Panc1 (cell line): Measurements from ENCODE around the gene OTULIN. TPM values are rescaled to one million over a fixed set of nuclear protein-coding genes. Genes with fewer than 3 reads are reported as not detected.

Experiments used
- ATAC-seq: fragments of 200-7000 bp; cut with Tn5 transposase; 2 replicates; pipeline ENCODE4 v1.9.1; 2020; ENCODE audit warnings: mild to moderate bottlenecking, moderate library complexity
- BruUV-seq: library from RNA; stranded (reverse); fragments of 400-500 nt; replicated peaks from 2 replicates; lab custom pipeline; 2021; lab: Mats Ljungman, UMichigan
- CTCF ChIA-PET: fragments of 300-600 bp; sonication (Branson Sonifier 250); formaldehyde crosslinking; loops from one replicate; lab custom pipeline; 2022; ENCODE audit warnings: antibody characterized with exemption; lab: Charles Lee
- POLR2A ChIA-PET: fragments of 300-600 bp; sonication (Branson Sonifier 250); formaldehyde crosslinking; loops from one replicate; lab custom pipeline; 2022; ENCODE audit warnings: antibody characterized with exemption; lab: Charles Lee
- DNase-seq: peaks from one replicate; pipeline ENCODE4 v3.0.0-alpha.2; 2010; ENCODE audit warnings: low read depth, low spot score
- H3K27ac ChIP-seq: 2 replicates; pipeline ENCODE4 v1.5.1; 2011; ENCODE audit warnings: mild to moderate bottlenecking, low read length, inconsistent platforms
- H3K27me3 ChIP-seq: fragments of 200-500 bp; sonication (Bioruptor generic); 2 replicates; pipeline ENCODE4 v1.6.0; 2014; ENCODE audit warnings: low read length, inconsistent platforms; ENCODE audit not compliant: control insufficient read depth, insufficient read depth
- H3K36me3 ChIP-seq: fragments of 200-500 bp; sonication (Bioruptor generic); 2 replicates; pipeline ENCODE4 v1.5.1; 2014; ENCODE audit warnings: inconsistent platforms, mild to moderate bottlenecking, low read length, moderate library complexity; ENCODE audit not compliant: control insufficient read depth, insufficient read depth
- H3K4me1 ChIP-seq: 2 replicates; pipeline ENCODE4 v1.5.1; 2011; ENCODE audit warnings: inconsistent platforms, mild to moderate bottlenecking, low read length, moderate library complexity; ENCODE audit not compliant: control insufficient read depth, insufficient read depth
- H3K4me3 ChIP-seq, 2 experiments: 2 replicates each; pipeline ENCODE4 v1.5.1; 2011 to 2012; ENCODE audit warnings: low read depth in 2 of 2, low read length in 2 of 2, mild to moderate bottlenecking in 2 of 2, inconsistent platforms in 1 of 2, moderate library complexity in 1 of 2
- H3K9me3 ChIP-seq: fragments of 200-500 bp; sonication (Bioruptor generic); 2 replicates; pipeline ENCODE4 v1.5.1; 2014; ENCODE audit warnings: low read depth, mild to moderate bottlenecking, inconsistent platforms, low read length, moderate library complexity; ENCODE audit not compliant: control insufficient read depth, insufficient read depth
- CTCF ChIP-seq: fragments of 450-650 bp; IDR thresholded peaks from 2 replicates; pipeline ENCODE4 v1.5.1; 2017; ENCODE audit warnings: mild to moderate bottlenecking
- POLR2AphosphoS5 ChIP-seq: IDR thresholded peaks from 2 replicates; pipeline ENCODE4 v1.6.1; 2012; ENCODE audit warnings: mild to moderate bottlenecking, low read depth, low read length, moderate library complexity
- REST ChIP-seq, 2 experiments: IDR thresholded peaks; 2 replicates each; pipeline ENCODE4 v1.6.1; 2011 to 2012; ENCODE audit warnings: low read depth in 2 of 2, control low read depth in 1 of 2, low read length in 1 of 2, mild to moderate bottlenecking in 1 of 2, moderate library complexity in 1 of 2; ENCODE audit not compliant: insufficient read depth in 1 of 2
- SIN3A ChIP-seq: IDR thresholded peaks from 2 replicates; pipeline ENCODE4 v1.6.1; 2012; ENCODE audit warnings: low read depth, mild to moderate bottlenecking, low read length, moderate library complexity, borderline replicate concordance; ENCODE audit not compliant: insufficient read depth
- TCF7L2 ChIP-seq: IDR thresholded peaks from 2 replicates; pipeline ENCODE4 v1.6.1; 2011; ENCODE audit warnings: mild to moderate bottlenecking, low read depth, low read length, inconsistent platforms
- in situ Hi-C: cut with HindIII; loops from 2 replicates; pipeline ENCODE4 v1.10.0; 2016; ENCODE audit warnings: low sequenced_read_pairs, low pct_unique_long_range_greater_than_20kb
- intact Hi-C: fragments of 100-400 bp; cut with micrococcal nuclease; formaldehyde crosslinking; loops from one replicate; pipeline ENCODE4 v1.10.0; 2022; ENCODE audit not compliant: unreplicated experiment
- total RNA-seq: library from RNA; stranded (reverse); gene quantifications from one replicate; pipeline ENCODE4 v1.2.1, GENCODE V29; 2021; ENCODE audit not compliant: unreplicated experiment

Gene OTULIN
- total RNA-seq, 1 experiment from 2014 or later, result 40.1 TPM

GRCh38 chr5:14718778-14719177, 54.3 kb downstream of the OTULIN start:
- Histone ChIP-seq H3K4me1 (no peaks in the 10 kb centered on the region), H3K4me3 (no peak overlapping the region), H3K27ac (no peak overlapping the region), H3K9me3 (no peaks in the 10 kb centered on the region), H3K27me3 (no peaks in the 10 kb centered on the region), H3K36me3 (no peaks in the 10 kb centered on the region)
- POLR2A ChIA-PET, result no interaction called here
- DNase-seq (no peak), ATAC-seq (no peak)
- in situ Hi-C loops, result no loop called here
- CTCF ChIA-PET, result no interaction called here
- BruUV-seq, result no TSS peak
- intact Hi-C loops, result no loop called here
- no peak for TF ChIP-seq TCF7L2
- TF ChIP-seq CTCF, result no peak
- TF ChIP-seq POLR2AphosphoS5, result no peak
- TF ChIP-seq REST (IDR thresholded peaks at IDR 0.05; ENCODE audit: insufficient read depth in 1 of 2, low read depth in 2 of 2, low read length in 1 of 2), result no peak
- TF ChIP-seq SIN3A, result no peak

- H3K36me3 ChIP-seq, result no peaks in the 10 kb centered on the region
- no peaks in the 10 kb centered on the region for H3K27me3 ChIP-seq
- H3K4me3 ChIP-seq, result no peak overlapping the region
- CTCF ChIA-PET, result no interaction called here
- H3K27ac ChIP-seq, result no peak overlapping the region
- H3K4me1 ChIP-seq, result no peaks in the 10 kb centered on the region
- peak; percentile 59; the same call in 1 of the 2 replicates for ATAC-seq
- DNase-seq, result peak; percentile 33
- H3K9me3 ChIP-seq, result no peaks in the 10 kb centered on the region
- intact Hi-C loops (loop anchor here (10.0 kb wide), 1 partner anchor 704 kb away; no protein-coding TSS in a partner anchor), in situ Hi-C loops (no loop called here)
- POLR2A ChIA-PET, result no interaction called here
- no TSS peak for BruUV-seq
- TF ChIP-seq REST (IDR thresholded peaks at IDR 0.05; ENCODE audit: insufficient read depth in 1 of 2, low read depth in 2 of 2, low read length in 1 of 2), result no peak
- TF ChIP-seq POLR2AphosphoS5, result no peak
- TF ChIP-seq CTCF, result no peak
Observed at GRCh38 chr5:14720236-14720923, 55.9 kb downstream of the OTULIN start.
